Forelimb muscle (tissue), 1 donor: Measurements from ENCODE around the gene AKT1S1. TPM values are rescaled to one million over a fixed set of nuclear protein-coding genes. Genes with fewer than 3 reads are reported as not detected.

Experiments used
- DNase-seq: peaks from one replicate; pipeline ENCODE4 v3.0.0-alpha.2; 2013; ENCODE audit warnings: low read depth
- polyA plus RNA-seq: library from polyadenylated mRNA; unstranded; fragments of 120-200 nt; gene quantifications from one replicate; pipeline ENCODE4 v1.2.1, GENCODE V29; 2013; ENCODE audit not compliant: insufficient read length

Gene AKT1S1
- polyA plus RNA-seq, 1 donor, result 36.8 TPM

- DNase-seq, result no peak
Measured at GRCh38 chr19:49854378-49855263, 22.5 kb downstream of the AKT1S1 start.

GRCh38 chr19:49853852-49854377 lies 23.2 kb downstream of the AKT1S1 start:
- no peak for DNase-seq

- no peak for DNase-seq
Measured at GRCh38 chr19:49852631-49853126, 24.5 kb downstream of the AKT1S1 start.

- no peak for DNase-seq
Measured at GRCh38 chr19:49851456-49852259, 25.5 kb downstream of the AKT1S1 start.

- peak; percentile 60 for DNase-seq
Measured at GRCh38 chr19:49850487-49851342, 26.4 kb downstream of the AKT1S1 start, which contains the start of gene PTOV1. TSS of gene PTOV1 (plus strand) at chr19:49851159.

GRCh38 chr19:49850221-49850486 lies 27.0 kb downstream of the AKT1S1 start:
- DNase-seq, result no peak

- DNase-seq, result no peak
Measured at GRCh38 chr19:49849433-49850220, 27.5 kb downstream of the AKT1S1 start.

- no peak for DNase-seq
Measured at GRCh38 chr19:49848938-49849337, 28.2 kb downstream of the AKT1S1 start.

- DNase-seq, result no peak
Measured at GRCh38 chr19:49847731-49848696, 29.1 kb downstream of the AKT1S1 start.

- DNase-seq, result no peak
Measured at GRCh38 chr19:49846408-49846807, 30.7 kb downstream of the AKT1S1 start.

- DNase-seq, result no peak
Measured at GRCh38 chr19:49845414-49845813, 31.7 kb downstream of the AKT1S1 start.

GRCh38 chr19:49844138-49845095 lies 32.7 kb downstream of the AKT1S1 start:
- DNase-seq, result no peak

- DNase-seq, result no peak
Measured at GRCh38 chr19:49843265-49843664, 33.9 kb downstream of the AKT1S1 start.

- no peak for DNase-seq
Measured at GRCh38 chr19:49840736-49841249, 36.4 kb downstream of the AKT1S1 start.

- DNase-seq, result no peak
Measured at GRCh38 chr19:49840321-49840720, 36.8 kb downstream of the AKT1S1 start.

GRCh38 chr19:49839713-49840112 lies 37.4 kb downstream of the AKT1S1 start:
- no peak for DNase-seq

- DNase-seq, result no peak
Measured at GRCh38 chr19:49838885-49839588, 38.1 kb downstream of the AKT1S1 start.
